HG02763 (cell line): ENCODE data around the gene GALNT5.

ENCODE experiments used
- ATAC-seq: cut with Tn5 transposase; IDR thresholded peaks from one replicate; pipeline ENCODE4 v1.9.1; 2021; ENCODE audit warnings: mild to moderate bottlenecking, moderate library complexity; ENCODE audit not compliant: unreplicated experiment

Gene GALNT5

GRCh38 chr2:157290525-157290924 lies 33.0 kb downstream of the GALNT5 start:
- no peak for ATAC-seq

DNA sequence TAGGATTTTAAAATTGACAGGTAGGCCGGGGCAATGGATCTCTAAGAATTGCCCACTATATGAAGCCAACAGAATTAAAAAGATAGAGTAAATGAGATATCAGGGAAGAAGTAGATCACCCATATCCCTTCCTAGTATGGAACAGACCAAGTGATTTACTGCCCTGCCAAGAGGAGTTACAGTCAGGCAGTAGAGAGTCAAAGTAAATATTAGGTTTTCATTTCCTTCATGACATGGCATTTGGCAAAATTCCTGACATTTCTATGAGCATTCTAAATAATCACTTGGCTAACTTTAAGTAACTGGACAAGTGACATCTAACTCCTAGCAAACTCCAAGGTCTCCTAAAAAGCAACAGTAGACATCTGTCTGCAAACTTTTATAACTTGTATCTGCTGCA lies 33.5 kb downstream of the GALNT5 start:
- no peak for ATAC-seq

DNA sequence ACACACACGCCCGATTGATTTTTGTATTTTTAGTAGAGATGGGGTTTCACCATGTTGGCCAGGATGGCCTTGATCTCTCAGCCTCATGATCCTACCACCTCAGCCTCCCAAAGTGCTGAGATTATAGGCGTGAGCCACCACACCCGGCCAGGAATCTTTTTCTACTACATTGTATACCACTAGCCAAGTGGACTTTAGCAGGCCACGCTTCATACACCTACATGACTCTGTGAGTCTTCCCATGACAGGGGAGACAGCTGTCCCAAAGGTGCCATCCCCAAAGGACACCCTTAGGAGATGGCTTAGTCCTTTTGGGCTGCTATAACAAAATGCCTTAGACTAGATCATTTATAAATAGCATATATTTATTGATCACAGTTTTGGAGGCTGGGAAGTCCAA lies 35.3 kb downstream of the GALNT5 start:
- no peak for ATAC-seq

GRCh38 chr2:157296490-157296889 lies 39.0 kb downstream of the GALNT5 start:
- ATAC-seq = no peak

DNA sequence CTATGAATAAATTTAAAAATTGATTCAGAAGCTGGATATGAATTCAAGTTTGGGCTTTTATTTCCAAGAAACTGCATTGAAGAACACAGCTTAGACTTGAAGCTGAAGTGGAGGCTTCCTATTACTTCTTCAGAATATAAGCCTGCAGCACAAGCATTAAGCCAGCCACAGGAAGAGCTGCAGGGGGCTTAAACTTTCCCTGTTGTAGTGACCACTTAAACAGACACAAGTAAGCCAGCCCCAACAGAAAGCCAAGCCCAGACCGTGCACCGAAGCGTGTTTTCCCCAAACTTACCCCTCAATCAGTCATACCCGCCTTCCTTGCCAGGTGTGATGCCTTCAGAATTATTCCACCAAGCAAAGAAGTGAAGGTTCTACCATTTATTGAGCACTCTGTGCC lies 39.5 kb downstream of the GALNT5 start:
- ATAC-seq = no peak

DNA sequence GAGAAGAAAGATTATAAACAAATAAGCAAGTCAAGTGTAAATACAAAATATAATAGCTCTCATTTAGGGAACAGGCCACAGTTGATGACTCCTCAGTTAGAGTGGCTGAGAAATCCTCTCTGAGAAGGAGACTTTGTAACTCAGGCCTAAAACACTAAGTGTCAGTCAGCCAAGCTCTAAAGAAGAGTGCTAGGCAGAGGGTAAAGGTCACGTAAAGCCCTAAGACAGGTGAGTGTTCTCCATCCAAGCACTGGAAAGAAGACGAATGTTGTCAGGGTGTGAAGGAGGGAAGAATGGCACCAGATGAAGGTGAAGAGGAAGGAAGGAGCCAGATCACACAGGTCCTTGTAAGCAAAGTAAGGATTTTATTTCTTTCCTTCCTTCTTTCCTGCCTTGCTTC lies 43.8 kb downstream of the GALNT5 start:
- ATAC-seq = no peak

DNA sequence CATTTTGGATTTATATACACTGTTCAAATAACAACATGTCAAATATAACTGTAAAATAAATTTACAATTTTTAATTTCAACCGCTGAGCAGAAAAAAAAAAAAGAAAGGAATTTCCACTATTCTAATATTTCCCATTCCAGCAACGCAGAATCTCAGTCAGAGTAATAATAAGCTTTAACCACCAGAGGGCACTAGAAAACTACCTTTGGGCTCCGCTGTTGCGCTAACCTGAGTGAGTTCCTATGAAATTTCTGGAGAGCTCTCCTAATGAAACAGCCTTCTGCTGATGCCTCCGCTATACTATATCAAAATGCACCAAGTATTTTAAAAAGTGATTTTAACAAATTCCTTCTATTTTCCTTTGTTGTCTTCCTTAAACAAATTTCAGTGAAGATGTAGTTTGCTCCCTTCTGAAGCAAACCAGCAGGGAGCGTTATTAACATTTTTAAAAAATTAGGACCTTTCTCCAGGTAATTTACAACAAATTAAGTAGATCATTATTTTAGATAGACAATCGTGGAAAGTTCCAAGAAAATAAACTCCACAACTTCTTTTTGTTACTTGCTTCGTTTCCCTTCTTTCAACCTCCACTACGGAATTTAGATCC lies 45.1 kb downstream of the GALNT5 start:
- peak; percentile 71 for ATAC-seq

DNA sequence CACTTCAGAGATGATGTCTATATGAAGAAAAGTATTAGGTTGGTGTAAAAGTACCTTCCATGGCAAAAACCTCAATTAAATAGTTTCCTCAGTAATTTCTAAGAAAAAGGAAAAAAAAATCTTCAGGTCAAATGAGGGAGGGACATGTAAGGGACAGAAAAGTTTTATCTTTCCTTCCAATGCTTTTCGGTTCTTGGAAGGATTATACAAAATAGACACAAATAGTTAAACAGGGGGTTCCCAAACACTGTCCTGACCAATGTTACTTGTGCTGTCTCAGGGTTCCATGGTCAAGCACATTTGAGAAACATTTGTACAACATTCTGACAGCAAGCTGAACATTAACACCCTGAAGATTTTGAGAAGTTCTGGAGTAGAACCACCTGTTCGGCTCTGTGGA lies 46.1 kb downstream of the GALNT5 start:
- ATAC-seq = no peak

DNA sequence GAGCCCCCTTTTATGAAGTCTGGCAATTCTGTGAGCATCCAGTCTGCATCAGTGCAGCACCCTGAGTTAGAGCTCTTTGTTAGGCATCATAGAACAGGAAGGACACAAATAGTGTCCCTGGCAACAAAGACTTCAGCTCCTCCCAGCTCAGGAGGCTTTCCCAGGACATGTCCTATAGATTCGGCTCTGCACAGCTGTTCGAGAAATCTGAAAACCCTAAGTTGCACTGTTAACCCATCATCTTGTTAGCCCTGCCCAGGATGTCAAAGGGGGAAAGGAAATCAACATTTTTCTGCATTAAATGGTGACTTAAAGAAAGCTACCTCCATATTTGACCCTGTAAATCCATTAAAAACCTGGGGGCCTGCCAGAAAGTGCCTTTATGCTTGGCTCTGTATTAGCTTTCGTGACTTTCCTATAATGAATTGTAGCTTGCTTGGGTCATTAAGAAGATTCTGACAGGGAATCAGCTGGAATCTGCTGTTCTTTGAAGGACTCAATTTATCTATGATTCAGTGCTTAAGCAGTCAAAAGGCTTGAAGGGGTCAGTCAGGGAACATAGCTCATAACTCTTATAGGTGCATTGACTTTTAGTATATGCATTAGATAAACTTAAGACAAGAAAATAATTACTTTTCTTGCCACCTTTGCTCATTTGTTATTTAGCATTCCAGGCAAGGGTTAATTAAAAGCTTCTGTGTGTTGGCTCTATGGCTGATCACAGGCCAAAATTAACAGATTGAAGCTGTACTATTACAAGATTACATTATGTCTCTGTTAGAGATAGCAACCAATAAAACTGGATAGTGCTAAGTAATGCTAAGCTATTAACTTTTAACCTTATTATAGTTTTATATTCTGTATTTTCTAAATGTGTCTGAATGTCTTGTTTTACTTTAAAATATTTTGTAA lies 47.6 kb downstream of the GALNT5 start:
- ATAC-seq = no peak

GRCh38 chr2:157305723-157306110 lies 48.2 kb downstream of the GALNT5 start:
- no peak for ATAC-seq

DNA sequence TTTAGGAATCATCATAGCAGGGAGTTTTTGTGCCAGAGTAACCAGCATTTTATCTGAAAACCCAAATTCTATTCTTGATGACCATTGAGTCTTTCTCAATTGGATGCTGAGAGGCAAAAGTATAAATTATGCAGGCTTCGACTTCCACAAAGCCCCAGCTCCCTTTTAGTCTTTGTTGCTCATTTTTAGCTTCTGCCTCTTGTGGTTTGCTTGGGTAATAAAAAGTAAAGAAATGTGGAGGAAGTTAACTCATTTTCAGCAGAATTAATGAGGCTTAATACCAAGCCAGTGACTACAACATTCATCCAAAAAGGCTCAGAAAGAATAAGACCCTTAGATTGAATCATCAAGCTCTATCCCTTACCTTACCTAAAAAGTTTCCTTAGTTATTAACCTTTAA lies 49.5 kb downstream of the GALNT5 start:
- ATAC-seq = no peak

DNA sequence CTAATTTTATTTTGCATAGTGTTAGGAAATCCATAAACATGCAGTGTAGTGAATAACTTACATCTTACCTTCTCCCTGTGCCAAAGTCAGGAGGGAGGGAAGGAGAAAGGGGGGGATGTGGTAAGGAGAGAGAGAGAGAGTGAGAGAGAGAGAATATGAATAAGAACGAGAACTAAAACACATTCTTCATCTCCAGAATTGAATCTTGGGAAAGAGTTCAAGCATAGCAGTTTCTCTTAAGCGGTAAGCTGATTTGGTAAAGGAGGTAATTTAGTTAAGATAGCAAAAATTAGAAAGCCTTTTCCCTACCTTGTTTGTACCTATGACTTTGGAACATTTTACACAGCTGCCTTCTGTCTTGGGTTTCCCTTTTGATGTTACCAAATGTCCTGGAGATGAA lies 52.4 kb downstream of the GALNT5 start:
- no peak for ATAC-seq

DNA sequence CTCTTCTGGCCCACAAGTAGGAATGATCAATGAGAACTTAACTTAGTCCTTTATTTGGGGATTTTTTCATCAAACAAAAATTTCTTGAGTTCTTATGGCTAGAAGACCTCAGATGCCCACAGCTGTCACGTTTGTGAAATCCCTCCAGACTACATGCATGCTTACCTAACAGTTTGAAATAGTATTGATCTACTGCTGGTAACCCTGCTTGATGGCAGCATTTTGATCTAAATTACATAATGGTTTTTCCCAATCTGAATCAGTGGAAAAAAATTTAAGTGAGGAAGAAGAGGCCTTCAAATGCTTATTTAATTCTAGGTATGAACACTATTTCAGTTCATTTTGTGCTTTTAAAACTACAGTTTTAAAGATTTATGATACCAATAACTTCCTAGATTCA lies 54.2 kb downstream of the GALNT5 start:
- ATAC-seq = no peak

DNA sequence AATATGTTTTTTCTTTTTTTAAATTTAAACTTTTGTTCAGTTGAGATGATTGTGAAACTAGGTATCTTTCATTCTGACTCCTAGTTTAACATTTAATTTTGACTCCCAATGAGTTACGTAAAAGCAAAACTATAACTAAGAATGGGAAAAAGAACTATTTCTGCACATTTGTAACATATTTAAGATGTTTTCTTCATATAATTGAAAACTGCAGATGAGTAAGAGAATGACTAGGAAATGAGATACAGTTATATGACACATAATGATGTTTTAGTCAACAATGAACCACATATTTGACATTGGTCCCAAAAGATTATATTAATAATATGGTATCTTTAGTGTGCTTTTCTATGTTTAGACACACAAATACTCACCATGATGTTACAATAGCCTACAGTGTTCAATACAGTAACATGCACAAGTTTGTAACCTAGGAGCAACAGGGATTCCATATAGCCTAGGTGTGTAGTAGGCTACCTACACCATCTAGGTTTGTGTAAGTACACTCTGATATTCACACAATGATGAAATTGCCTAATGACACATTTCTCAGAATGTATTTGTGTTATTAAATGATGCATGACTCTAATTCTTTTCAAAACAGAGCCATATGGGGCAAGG lies 55.5 kb downstream of the GALNT5 start:
- no peak for ATAC-seq

- ATAC-seq = no peak
Observed at GRCh38 chr2:157315901-157316300, 58.4 kb downstream of the GALNT5 start.

DNA sequence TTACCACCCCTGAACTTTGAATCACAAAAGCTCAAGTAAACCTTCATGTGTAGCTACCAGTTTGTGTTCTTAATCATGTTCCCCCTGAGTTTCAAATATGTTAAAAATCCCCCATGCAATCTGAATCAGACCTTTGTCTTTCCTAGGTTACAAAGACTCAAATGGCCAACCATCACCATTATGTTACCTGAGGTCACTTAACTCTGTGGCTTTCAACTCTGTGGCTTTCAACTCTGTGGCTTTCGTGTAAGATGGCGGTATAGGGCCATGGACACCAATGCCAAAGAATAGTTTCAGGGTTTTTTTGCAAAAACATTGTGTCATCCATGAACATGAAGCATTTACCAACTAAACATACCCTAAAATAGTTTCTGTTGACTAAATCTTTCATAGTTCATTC lies 61.4 kb downstream of the GALNT5 start:
- no peak for ATAC-seq

GRCh38 chr2:157319795-157320194 lies 62.3 kb downstream of the GALNT5 start:
- ATAC-seq = no peak

GRCh38 chr2:157320409-157320808 lies 62.9 kb downstream of the GALNT5 start:
- ATAC-seq = no peak

- ATAC-seq = no peak
Observed at GRCh38 chr2:157321466-157321865, 64.0 kb downstream of the GALNT5 start.

GRCh38 chr2:157322432-157322831 lies 64.9 kb downstream of the GALNT5 start:
- no peak for ATAC-seq

- no peak for ATAC-seq
Observed at GRCh38 chr2:157324331-157324843, 66.9 kb downstream of the GALNT5 start.

GRCh38 chr2:157325786-157326185 lies 68.3 kb downstream of the GALNT5 start, which contains the start of gene ERMN:
Gene ERMN, minus strand, starts transcription at chr2:157325824. Its CDS starts 182 bp downstream, at chr2:157325642.
- ATAC-seq = no peak
